GM19438 (cell line): ENCODE data around the gene RASGRP2.
A peak's percentile ranks its signal among the peaks of the same experiment; 100 is the strongest.

ENCODE experiments used
- ATAC-seq: cut with Tn5 transposase; IDR thresholded peaks from one replicate; pipeline ENCODE4 v1.9.1; 2021; ENCODE audit warnings: low read depth; ENCODE audit not compliant: unreplicated experiment

RASGRP2 gene

GRCh38 chr11:64743591-64744543 lies at the start of gene RASGRP2:
TSS of gene RASGRP2 (minus strand) at chr11:64744142. CDS start at chr11:64742866, 1,276 bp downstream.
- no peak for ATAC-seq

DNA sequence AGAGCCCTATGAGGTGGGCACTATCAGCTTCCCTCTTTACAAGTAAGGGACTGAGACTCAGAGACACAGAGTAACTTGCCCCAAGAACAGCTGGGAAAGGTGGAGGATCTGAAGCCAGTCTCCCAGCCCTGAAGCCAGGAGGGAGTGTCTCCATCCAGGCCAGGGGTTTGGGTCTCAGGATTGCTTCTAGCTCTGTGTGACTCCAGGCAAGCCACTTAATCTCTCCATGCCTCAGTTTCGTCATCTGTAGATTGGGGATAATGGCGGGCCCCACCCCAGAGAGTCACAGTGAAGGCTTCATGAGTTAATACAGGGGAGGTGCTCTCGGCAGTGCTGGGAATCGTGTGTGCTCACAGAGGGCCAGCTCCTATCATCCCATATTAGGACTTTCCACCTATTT lies 48.5 kb upstream of the RASGRP2 start:
- ATAC-seq, result no peak

GRCh38 chr11:64791781-64792291 lies 47.9 kb upstream of the RASGRP2 start:
- no peak for ATAC-seq

GRCh38 chr11:64790205-64791095 lies 46.5 kb upstream of the RASGRP2 start:
- no peak for ATAC-seq

DNA sequence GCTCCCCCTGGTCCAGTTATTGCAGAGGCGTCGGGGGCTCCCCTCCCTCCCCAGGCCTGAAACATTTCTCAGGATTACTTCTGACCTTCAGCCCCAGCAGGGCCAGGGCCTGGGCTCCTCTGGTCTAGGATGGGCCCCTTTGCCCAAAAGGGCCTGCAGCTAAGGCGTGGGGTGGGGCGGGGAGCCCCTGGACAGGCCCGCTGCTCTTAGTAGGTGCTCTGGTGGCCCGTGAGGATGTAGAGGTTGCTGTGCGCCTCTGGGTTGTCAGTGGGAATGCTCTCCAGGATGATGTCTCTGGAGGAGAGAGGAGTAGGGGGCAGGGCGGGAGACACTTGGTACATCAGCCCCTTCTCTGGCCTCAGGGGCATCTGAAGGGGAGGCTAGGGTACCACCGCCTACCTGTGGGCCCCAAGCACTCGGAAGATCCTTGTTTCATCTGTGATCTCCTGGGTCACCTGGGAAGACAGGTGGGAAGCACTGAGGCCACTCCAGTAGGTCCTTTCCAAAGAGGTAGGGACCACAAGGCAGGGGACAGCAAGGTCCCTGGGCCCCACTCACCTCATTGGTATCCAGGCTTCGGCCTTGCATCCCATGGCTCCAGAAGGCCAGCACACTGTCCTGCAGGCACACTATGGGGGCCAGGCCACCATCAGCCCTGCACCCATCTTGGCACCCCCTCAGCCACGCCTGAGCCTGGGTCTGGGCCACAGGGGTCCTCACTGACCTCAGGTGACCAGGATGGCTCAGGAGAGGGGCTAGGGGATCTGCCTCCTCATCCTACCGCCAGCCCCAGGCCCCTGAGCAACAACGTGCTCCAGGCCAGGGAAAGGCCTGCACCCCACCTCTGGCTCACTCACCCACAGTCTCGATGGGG lies 45.6 kb upstream of the RASGRP2 start:
- no peak for ATAC-seq

DNA sequence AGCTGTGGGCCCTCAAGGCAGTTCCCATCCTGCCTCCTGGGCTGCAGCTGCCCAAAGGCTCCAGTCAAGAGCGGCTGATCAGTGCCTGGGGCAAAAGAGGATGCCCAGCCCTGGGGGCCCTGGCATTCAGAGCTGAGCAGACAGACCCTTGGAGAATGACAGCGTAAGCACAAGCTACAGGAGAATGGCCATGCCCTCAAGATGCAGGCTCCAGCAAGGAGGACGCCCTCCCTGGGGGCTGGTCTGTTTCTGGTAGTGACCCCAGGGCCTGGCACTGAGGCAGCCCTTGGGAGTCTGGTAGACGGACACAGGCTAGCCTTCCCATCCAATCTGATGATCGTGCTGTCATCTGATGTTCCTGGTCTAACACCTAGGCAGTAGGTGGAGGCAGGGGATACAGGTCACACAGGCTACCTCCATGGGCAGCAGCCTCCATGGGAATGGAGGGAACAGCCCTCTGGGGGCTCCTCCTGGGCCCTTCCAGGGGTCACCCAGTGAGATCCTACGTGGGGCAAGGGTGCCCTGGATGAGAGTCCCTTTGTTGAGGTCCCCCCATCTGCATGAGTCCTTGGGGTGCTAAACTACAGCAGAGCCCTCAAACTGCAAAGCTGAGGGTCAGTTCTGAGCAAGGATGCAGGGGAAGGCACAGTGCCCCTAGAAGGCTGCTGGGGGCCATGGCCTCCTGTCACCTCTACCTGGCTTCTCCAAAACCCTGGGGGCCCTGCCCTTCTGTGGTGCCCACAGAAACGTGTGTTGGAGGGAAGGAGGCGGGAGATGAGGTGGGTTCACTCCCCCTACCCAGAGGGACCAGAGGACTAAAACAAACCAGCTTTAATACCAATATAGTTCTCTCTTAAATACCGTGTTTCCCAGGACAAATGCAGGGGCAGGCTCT lies 44.6 kb upstream of the RASGRP2 start:
- no peak for ATAC-seq

DNA sequence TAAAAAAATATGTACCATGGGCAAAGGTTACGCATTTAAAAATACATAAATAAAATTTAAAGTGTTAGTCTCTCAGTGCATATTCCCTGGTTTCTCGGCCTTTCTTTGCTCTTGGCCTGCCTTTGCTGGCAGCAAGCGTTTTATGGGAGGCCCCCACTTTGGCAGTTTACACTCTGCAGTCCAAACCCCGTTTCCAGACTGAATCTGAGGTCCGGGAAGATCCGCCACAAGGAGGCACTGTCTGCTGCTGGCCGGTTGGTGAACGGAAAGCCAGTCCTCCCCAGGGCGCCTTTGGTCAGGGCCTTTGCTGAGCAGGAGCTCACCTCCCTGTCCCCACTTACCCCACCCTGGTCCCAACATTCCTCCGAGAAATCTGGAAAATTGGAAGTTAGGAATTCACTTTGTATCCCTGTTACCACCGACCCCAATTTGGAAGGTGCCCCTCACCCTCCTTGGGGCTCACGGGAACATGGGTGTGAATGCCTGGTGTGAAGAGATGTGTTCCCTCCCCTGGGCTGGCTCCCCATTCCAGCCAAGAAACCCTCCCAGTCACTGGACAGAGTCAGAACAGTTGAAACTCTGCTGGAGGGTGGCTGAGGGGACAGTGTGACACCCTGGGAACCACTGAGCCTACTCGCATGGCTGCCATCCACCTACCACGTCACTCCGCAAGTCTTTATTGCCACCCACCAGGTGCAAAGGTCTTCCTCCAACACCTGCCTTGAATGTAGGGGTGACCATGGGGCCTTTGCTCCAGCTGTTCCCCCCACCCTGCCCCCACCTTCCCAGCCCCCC lies 43.8 kb upstream of the RASGRP2 start:
- no peak for ATAC-seq

GRCh38 chr11:64786308-64786707 lies 42.4 kb upstream of the RASGRP2 start:
- ATAC-seq, result no peak

- ATAC-seq, result no peak
These were observed 41.1 kb upstream of the RASGRP2 start for GRCh38 chr11:64784813-64785581.

- ATAC-seq, result peak; percentile 84
These were observed 34.7 kb upstream of the RASGRP2 start, which contains the start of gene SF1 for GRCh38 chr11:64778473-64779298. TSS of gene SF1 (minus strand) at chr11:64778542. CDS start at chr11:64778392, 150 bp downstream.

- peak; percentile 10 for ATAC-seq
These were observed 34.2 kb upstream of the RASGRP2 start for GRCh38 chr11:64778223-64778472.

DNA sequence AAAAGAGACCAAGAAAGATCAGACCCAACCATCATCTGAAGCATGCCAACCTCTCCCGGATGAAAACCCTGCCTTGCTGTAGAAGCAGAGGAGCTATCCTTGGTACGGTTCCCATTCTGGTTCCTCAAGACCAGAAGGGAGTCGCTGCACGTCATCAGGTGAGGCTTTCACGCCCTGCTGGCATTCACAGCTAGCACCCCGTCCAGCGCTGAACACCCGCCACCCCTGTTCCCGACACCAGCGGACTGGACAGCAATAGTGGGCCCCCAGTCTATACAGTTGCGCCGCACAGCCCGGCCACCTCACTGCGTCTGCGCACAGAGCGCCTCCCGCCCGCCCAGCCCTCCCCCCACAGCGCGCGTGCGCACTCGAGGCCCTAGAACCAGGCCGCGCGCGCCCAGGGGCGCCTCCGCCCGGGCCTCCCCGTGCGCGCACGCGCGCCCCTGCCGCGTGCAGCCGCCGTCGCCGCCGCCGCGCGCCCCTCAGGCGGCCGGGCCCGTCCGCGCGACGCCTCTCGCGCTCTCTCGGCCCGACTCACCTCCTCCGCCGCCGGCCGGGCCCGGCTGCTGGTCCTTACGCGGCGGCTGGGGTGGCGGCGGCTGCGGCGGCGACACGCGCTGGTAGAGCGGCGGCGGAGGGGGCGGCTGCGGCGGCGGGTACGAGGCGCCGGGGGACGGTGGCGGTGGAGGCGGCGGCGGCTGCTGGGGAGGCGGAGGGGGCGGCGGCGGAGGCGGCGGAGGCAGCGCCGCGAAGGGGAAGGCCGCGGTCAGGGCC lies 33.7 kb upstream of the RASGRP2 start:
- ATAC-seq, result no peak

DNA sequence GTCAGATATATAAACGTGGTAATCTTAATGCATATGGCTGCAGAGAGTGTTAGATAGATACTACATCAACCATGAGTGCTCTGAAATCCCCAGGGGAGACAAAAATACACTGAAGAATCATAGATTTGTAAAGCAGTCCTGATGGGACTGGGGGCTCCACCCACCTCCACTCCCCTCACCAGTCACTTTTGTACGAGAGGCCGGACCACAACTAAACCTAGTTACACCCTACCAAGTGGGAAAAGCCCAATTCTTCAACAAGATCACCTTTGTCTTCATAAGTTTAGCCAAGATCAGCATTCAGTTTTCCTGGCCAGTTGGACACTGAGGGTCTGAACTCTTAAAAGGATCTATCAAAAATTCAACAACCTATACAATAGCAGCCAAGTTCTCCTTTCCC lies 32.9 kb upstream of the RASGRP2 start:
- no peak for ATAC-seq

DNA sequence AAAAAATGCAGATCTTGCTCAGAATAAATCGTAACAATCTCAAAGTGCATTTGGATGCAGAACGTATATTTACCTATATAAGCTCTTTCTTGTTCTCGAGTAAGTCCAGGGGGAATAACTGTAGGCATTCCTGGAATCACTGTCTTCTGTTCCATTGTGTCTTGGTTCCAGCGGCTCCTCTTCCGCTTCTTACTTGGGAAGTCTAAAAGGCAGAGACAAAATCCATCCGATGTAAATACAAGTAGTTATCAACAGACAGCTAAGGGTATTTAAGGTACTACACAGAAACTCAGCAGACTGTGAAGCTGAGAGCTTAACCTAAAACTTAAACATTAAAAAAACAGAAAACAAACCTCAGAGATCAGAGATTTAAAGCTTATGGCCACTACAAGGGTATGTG lies 32.5 kb upstream of the RASGRP2 start:
- ATAC-seq, result no peak

- no peak for ATAC-seq
These were observed 30.2 kb upstream of the RASGRP2 start for GRCh38 chr11:64774144-64774543.

GRCh38 chr11:64772303-64773018 lies 28.5 kb upstream of the RASGRP2 start:
- ATAC-seq, result no peak
